ENCODE results near the gene EEF1G.

DNA sequence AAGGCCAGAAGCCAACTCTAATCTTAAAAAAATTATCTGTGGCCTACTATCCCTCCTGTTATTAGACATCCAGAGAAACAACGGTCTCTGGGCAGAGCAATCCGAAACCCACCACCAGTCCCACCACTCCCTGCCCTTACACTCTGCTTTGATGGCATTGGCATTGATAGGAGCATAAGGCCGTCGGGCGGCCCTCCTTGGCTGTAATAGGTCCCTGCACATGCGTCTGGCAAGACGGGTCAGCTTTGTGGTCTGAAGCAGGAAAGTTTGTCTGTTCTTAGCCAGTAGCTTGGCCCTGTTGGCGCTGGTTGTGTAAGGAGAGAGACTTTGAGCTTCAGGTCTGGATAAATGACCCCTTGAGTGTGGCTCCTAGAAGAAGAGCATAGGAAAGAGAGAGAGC is 21.4 kb upstream of the EEF1G start:
- TF ChIP-seq EZH2phosphoT487 (IDR thresholded peaks at IDR 0.05; ENCODE audit: borderline replicate concordance, low read depth, low read length) (no peak), CTCF (conservative IDR thresholded peaks at IDR 0.05; ENCODE audit: low read length) (no peak)

Data from OCI-LY7 (cell line).